OCI-LY1 (cell line): Measurements from ENCODE around the gene HOXC11.

Source experiments
- CTCF ChIP-seq: fragments of 200-600 bp; sonication (generic), shearing (Covaris generic); IDR thresholded peaks from 2 replicates; pipeline ENCODE4 v1.5.1; 2017; ENCODE audit warnings: mild to moderate bottlenecking, antibody characterized with exemption, low read length, moderate library complexity, mixed read lengths
- EZH2 ChIP-seq: fragments of 200-600 bp; sonication (generic), shearing (Covaris generic); IDR thresholded peaks from 2 replicates; pipeline ENCODE4 v1.8.0; 2017; ENCODE audit warnings: borderline replicate concordance, mixed run types, mild to moderate bottlenecking, antibody characterized with exemption, low read length, moderate library complexity, mixed read lengths

- TF ChIP-seq CTCF (no peak), EZH2 (no peak)
Observed at GRCh38 chr12:53931844-53932581, 40.9 kb upstream of the HOXC11 start.
